Astrocyte of the cerebellum (primary cell): Measurements from ENCODE around the gene GSDMA.

Experiments used
- DNase-seq: peaks from one replicate; pipeline ENCODE4 v3.0.0-alpha.2; 2011; ENCODE audit warnings: low read depth
- H3K4me3 ChIP-seq: 2 replicates; pipeline ENCODE4 v1.5.1; 2011; ENCODE audit warnings: mild to moderate bottlenecking, low read depth, low read length, moderate library complexity
- CTCF ChIP-seq: IDR thresholded peaks from 2 replicates; pipeline ENCODE4 v1.5.1; 2012; ENCODE audit warnings: low read length, low read depth, moderate library complexity, mild to moderate bottlenecking; ENCODE audit errors: missing control alignments
- in situ Hi-C: cut with HindIII; loops from 2 replicates; pipeline ENCODE4 v1.10.0; 2017; ENCODE audit warnings: low sequenced_read_pairs

The GSDMA gene, protein sequence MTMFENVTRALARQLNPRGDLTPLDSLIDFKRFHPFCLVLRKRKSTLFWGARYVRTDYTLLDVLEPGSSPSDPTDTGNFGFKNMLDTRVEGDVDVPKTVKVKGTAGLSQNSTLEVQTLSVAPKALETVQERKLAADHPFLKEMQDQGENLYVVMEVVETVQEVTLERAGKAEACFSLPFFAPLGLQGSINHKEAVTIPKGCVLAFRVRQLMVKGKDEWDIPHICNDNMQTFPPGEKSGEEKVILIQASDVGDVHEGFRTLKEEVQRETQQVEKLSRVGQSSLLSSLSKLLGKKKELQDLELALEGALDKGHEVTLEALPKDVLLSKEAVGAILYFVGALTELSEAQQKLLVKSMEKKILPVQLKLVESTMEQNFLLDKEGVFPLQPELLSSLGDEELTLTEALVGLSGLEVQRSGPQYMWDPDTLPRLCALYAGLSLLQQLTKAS

DNA sequence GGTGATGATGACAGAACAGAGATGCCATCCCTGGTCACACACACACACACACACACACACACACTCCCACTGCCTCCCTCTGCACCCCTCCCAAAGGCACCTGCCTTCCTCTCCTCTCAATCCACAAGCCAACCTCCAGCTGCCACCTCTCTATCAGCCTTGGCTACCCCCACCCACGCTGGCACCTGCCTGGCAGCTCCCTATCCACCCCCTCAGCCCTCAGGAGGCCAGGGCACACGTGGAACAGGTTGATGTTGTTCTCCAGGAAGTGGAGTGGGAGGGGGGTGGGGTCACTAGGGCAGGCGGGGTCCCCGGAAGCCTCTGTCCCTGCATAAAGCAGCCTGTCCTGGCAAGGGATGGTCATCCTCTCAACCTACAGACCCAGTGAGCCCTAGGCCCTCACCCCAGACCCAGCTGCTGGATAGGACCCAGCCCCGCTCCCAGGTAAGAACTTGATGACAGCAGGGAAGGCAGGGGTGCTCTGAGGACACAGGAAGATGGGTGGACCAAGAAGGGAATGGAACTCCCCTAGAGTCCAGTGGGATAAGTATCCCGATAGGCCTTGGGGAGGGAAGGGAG lies at the start of gene GSDMA:
Gene GSDMA, plus strand, starts transcription at position 363 of the 579 bp plus-strand sequence. CDS start 2,684 bp downstream, outside the sequence.
- DNase-seq, result no peak
- in situ Hi-C loops, result no loop called here
- no peak for TF ChIP-seq CTCF
- H3K4me3 ChIP-seq, result no peak within 1 kb of the TSS

GRCh38 chr17:39913989-39914388 lies 48.8 kb upstream of the GSDMA start:
- H3K4me3 ChIP-seq, result no peak overlapping the region
- no peak for TF ChIP-seq CTCF
- in situ Hi-C loops, result no loop called here
- no peak for DNase-seq

GRCh38 chr17:39915559-39915958 lies 47.2 kb upstream of the GSDMA start:
- TF ChIP-seq CTCF, result no peak
- in situ Hi-C loops, result no loop called here
- no peak overlapping the region for H3K4me3 ChIP-seq
- no peak for DNase-seq

- no peak for DNase-seq
- peak; percentile 22 for TF ChIP-seq CTCF
- in situ Hi-C loops, result no loop called here
- H3K4me3 ChIP-seq, result no peak overlapping the region
Measured at GRCh38 chr17:39916918-39917317, 45.9 kb upstream of the GSDMA start.

DNA sequence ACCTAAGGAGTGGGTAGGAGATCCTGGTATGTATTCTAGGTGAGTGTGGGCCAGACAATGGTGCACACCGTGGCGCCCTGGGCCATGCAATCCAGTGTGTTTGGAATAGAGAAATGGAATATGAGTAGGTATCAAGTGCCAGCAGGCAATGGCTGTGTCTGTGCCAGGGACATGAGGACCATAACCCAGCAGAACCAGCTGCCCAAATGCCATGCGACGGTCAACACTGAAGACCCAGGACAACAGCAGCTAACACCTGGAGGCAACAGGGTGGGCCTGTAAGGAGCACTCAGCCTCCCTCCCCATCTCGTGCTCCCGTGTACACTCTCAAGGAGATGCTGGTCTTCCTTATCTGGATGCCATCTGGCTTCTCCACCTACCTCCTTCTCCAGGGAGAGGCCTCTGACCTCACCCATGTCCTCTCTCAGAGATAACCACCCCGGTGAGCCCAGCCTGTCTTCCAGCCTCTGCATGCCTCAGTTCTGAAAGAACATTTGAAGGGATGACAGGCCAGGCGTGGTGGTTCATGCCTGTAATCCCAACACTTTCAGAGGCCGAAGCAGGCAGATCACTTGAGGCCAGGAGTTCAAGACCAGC lies 43.6 kb upstream of the GSDMA start:
- no peak for DNase-seq
- H3K4me3 ChIP-seq, result no peak overlapping the region
- in situ Hi-C loops, result no loop called here
- TF ChIP-seq CTCF, result no peak

- DNase-seq, result no peak
- TF ChIP-seq CTCF, result no peak
- in situ Hi-C loops, result no loop called here
Measured at GRCh38 chr17:39920218-39921210, 42.3 kb upstream of the GSDMA start.

More at GRCh38 chr17:39920218-39921210, 42.3 kb upstream of the GSDMA start:
- no peak overlapping the region for H3K4me3 ChIP-seq
